GM23248 (cell line): ENCODE results near the gene SLC25A38.

Experiments used
- EZH2 ChIP-seq: fragments of 200-600 bp; sonication (generic); IDR thresholded peaks from 2 replicates; pipeline ENCODE4 v1.6.1; 2018; ENCODE audit warnings: antibody characterized with exemption, mild to moderate bottlenecking; ENCODE audit not compliant: insufficient read depth, poor library complexity, severe bottlenecking
- EZH2phosphoT487 ChIP-seq: fragments of 200-600 bp; sonication (generic); IDR thresholded peaks from 2 replicates; pipeline ENCODE4 v1.6.1; 2018; ENCODE audit warnings: antibody characterized with exemption, moderate library complexity, mild to moderate bottlenecking, low read depth; ENCODE audit not compliant: insufficient read depth

- TF ChIP-seq EZH2 (no peak), EZH2phosphoT487 (no peak)
These were observed 31.3 kb downstream of the SLC25A38 start for GRCh38 chr3:39414421-39414907.
